ENCODE data around the gene GID4. TPM values are rescaled to one million over a fixed set of nuclear protein-coding genes. Genes with fewer than 3 reads are reported as not detected.

GID4 gene
- total and polyA plus RNA-seq, 9 of the 15 experiments (the other 6 are each of a cell fraction or from before 2014, with no cell fraction given), result 1.2 to 6.4 (median 3.7) TPM

DNA sequence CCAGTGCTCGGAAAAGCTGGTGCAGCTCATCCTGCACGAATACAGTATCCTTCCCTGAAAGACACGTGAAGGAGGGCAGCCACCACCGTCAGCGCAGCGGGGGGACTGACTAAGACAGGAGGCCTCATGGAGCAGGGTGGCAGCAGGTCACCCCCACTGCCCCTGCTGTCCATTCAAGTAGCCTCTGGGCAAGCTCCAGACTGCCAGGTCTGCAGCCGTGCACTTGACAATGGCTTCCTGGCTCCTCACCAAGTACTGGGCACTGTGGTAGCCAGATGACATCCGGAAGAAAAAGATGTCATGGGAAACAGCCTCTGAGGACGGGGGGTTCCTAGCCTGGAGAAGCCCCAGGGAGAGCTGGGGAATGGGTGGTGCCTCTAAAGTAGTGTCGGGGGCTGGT lies 61.4 kb downstream of the GID4 start:
- intact Hi-C loops (cut with micrococcal nuclease) (no loop called here), in situ Hi-C loops (cut with MboI) (no loop called here)
- no peak overlapping the region for H3K4me2 ChIP-seq (ENCODE audit: insufficient read depth, low read length)
- no peaks in the 10 kb centered on the region; a peak in 1 of 5 replicates for H3K4me1 ChIP-seq (replicated peaks in 1 of 2; ENCODE audit: control insufficient read depth in 2 of 2, insufficient read depth in 2 of 2, low read length in 2 of 2)
- no TSS peak for BruUV-seq (replicated peaks)
- no peak overlapping the region for H3K4me3 ChIP-seq
- FAIRE-seq, result no peak
- no peak for ATAC-seq
- no peaks in the 10 kb centered on the region for H3K27me3 ChIP-seq (ENCODE audit: control insufficient read depth in 2 of 2, insufficient read depth in 2 of 2, low read length in 2 of 2)
- no peaks in the 10 kb centered on the region for H3K9me3 ChIP-seq (replicated peaks; ENCODE audit: control insufficient read depth, insufficient read depth, low read depth, low read length)
- no peaks in the 10 kb centered on the region for H3K79me2 ChIP-seq (ENCODE audit: control insufficient read depth, insufficient read depth, low read length)
- H3K9me1 ChIP-seq (ENCODE audit: control insufficient read depth, insufficient read depth, low read length), result no peaks in the 10 kb centered on the region
- no peak overlapping the region for H3K9ac ChIP-seq (ENCODE audit: insufficient read depth in 1 of 2, low read depth in 2 of 2, low read length in 2 of 2)
- CTCF ChIA-PET (ENCODE audit: low intra/inter-chr PET ratio), result no interaction called here
- TF ChIP-seq TAF1 (IDR thresholded peaks at IDR 0.05; ENCODE audit: control insufficient read depth, extremely low read depth, insufficient read depth, low read length, severe bottlenecking), result no peak
- TF ChIP-seq ESRRA (IDR thresholded peaks at IDR 0.05; ENCODE audit: borderline replicate concordance, low read depth), result no peak
- no peak for TF ChIP-seq PML (IDR thresholded peaks at IDR 0.05; ENCODE audit: low read length)
- TF ChIP-seq ZNF668 (CRISPR knock-in tag; IDR thresholded peaks at IDR 0.05), result no peak
- TF ChIP-seq ZNF134 (CRISPR knock-in tag; conservative IDR thresholded peaks at IDR 0.05), result no peak
- no peak for TF ChIP-seq SIN3A (IDR thresholded peaks at IDR 0.05; ENCODE audit: borderline replicate concordance in 2 of 2, control insufficient read depth in 1 of 2, low read depth in 2 of 2, low read length in 2 of 2)
- TF ChIP-seq BRCA1 (IDR thresholded peaks at IDR 0.05), result no peak
- TF ChIP-seq BRCA1 (CRISPR knock-in tag; IDR thresholded peaks at IDR 0.05), result no peak
- TF ChIP-seq, protein P1, sequence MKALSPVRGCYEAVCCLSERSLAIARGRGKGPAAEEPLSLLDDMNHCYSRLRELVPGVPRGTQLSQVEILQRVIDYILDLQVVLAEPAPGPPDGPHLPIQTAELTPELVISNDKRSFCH (CRISPR knock-in tag; IDR thresholded peaks at IDR 0.05), result no peak
- TF ChIP-seq, protein P1 (tag; IDR thresholded peaks at IDR 0.05), result no peak
- TF ChIP-seq LARP7 (IDR thresholded peaks at IDR 0.05), result no peak
- no peak for TF ChIP-seq NFYB (IDR thresholded peaks at IDR 0.05; ENCODE audit: extremely low read depth, insufficient read length)
- no peak for TF ChIP-seq POLR2B (IDR thresholded peaks at IDR 0.05; ENCODE audit: low read depth, partially characterized antibody)
- no peak for TF ChIP-seq ZNF124 (CRISPR knock-in tag; IDR thresholded peaks at IDR 0.05)
- TF ChIP-seq MIER1 (IDR thresholded peaks at IDR 0.05; ENCODE audit: low read depth), result no peak
- TF ChIP-seq HOXB6 (CRISPR knock-in tag; IDR thresholded peaks at IDR 0.05; ENCODE audit: borderline replicate concordance), result no peak
- no peak for TF ChIP-seq TAF9B (IDR thresholded peaks at IDR 0.05; ENCODE audit: partially characterized antibody)
- TF ChIP-seq CHD1 (IDR thresholded peaks at IDR 0.05; ENCODE audit: low read length), result no peak
- DNase-seq (ENCODE audit: extremely low read depth in 1 of 4, low spot score in 3 of 4), result no peak
- POLR2A ChIA-PET, result interaction anchor here (1.2 to 1.8 kb wide), 2 partner anchors 12 to 32 kb away, joined by 3 to 8 read pairs; partner anchors contain the start of gene DRG2
- H2AFZ ChIP-seq (ENCODE audit: low read depth, low read length), result no peak overlapping the region
- no peak overlapping the region for H3K27ac ChIP-seq (ENCODE audit: extremely low read depth, low read depth, low read length)
- 83% methylated on average over 8 of the region's 10 CpGs for WGBS (ENCODE audit: insufficient coverage, low coverage, missing lambda C conversion rate)
- H3K36me3 ChIP-seq (ENCODE audit: control insufficient read depth, insufficient read depth, low read length), result peaks cover 62% of the 10 kb centered on the region; the same call in 2 of the 3 replicates
- H4K20me1 ChIP-seq (replicated peaks; ENCODE audit: control insufficient read depth, insufficient read depth, low read length), result no peaks in the 10 kb centered on the region
